ENCODE data around the gene CENPN. TPM values are rescaled to one million over a fixed set of nuclear protein-coding genes. Genes with fewer than 3 reads are reported as not detected.

Gene CENPN
- total and polyA plus RNA-seq, 2 of the 13 experiments (the other 11 are each of a cell fraction or from before 2014, with no cell fraction given): 29.7 to 129 TPM

- TF ChIP-seq, protein P1, sequence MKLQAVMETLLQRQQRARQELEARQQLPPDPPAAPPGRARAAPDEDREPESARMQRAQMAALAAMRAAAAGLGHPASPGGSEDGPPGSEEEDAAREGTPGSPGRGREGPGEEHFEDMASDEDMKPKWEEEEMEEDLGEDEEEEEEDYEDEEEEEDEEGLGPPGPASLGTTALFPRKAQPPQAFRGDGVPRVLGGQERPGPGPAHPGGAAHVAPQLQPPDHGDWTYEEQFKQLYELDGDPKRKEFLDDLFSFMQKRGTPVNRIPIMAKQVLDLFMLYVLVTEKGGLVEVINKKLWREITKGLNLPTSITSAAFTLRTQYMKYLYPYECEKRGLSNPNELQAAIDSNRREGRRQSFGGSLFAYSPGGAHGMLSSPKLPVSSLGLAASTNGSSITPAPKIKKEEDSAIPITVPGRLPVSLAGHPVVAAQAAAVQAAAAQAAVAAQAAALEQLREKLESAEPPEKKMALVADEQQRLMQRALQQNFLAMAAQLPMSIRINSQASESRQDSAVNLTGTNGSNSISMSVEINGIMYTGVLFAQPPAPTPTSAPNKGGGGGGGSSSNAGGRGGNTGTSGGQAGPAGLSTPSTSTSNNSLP (IDR thresholded peaks at IDR 0.05; ENCODE audit: low read depth, low read length): no peak; the same call in 1 of the 2 replicates
- TF ChIP-seq HDAC6 (IDR thresholded peaks at IDR 0.05; ENCODE audit: low read depth, low read length) (no peak), DPF2 (CRISPR knock-in tag; IDR thresholded peaks at IDR 0.05; ENCODE audit: borderline replicate concordance, low read depth) (no peak), SNRNP70 (IDR thresholded peaks at IDR 0.05; ENCODE audit: low read depth, low read length) (no peak), ZNF563 (CRISPR knock-in tag; IDR thresholded peaks at IDR 0.05) (peak; percentile 83), ZNF496 (CRISPR knock-in tag; IDR thresholded peaks at IDR 0.05; ENCODE audit: insufficient replicate concordance) (no peak), DNMT3B (CRISPR knock-in tag; conservative IDR thresholded peaks at IDR 0.05) (no peak), NFATC3 (CRISPR knock-in tag; IDR thresholded peaks at IDR 0.05) (peak; percentile 84; the same call in 1 of the 2 replicates), ZNF709 (CRISPR knock-in tag; IDR thresholded peaks at IDR 0.05) (peak; percentile 8; the same call in 1 of the 2 replicates), ERF (CRISPR knock-in tag; IDR thresholded peaks at IDR 0.05) (peak; percentile 10; the same call in 1 of the 2 replicates), ZFY (CRISPR knock-in tag; IDR thresholded peaks at IDR 0.05) (peak; percentile 77), ZNF343 (CRISPR knock-in tag; IDR thresholded peaks at IDR 0.05) (peak; percentile 55), RBM39 (IDR thresholded peaks at IDR 0.05; ENCODE audit: low read depth, low read length, poor library complexity, severe bottlenecking) (no peak), KLF12 (CRISPR knock-in tag; IDR thresholded peaks at IDR 0.05; ENCODE audit: borderline replicate concordance) (peak; percentile 81; the same call in 1 of the 2 replicates), RFXAP (CRISPR knock-in tag; IDR thresholded peaks at IDR 0.05; ENCODE audit: borderline replicate concordance) (peak; percentile 73), MED13 (CRISPR knock-in tag; IDR thresholded peaks at IDR 0.05) (peak; percentile 58), ZEB1 (IDR thresholded peaks at IDR 0.05; ENCODE audit: insufficient replicate concordance, low read depth) (no peak)
- TF ChIP-seq, protein P2, sequence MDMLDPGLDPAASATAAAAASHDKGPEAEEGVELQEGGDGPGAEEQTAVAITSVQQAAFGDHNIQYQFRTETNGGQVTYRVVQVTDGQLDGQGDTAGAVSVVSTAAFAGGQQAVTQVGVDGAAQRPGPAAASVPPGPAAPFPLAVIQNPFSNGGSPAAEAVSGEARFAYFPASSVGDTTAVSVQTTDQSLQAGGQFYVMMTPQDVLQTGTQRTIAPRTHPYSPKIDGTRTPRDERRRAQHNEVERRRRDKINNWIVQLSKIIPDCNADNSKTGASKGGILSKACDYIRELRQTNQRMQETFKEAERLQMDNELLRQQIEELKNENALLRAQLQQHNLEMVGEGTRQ (IDR thresholded peaks at IDR 0.05; ENCODE audit: low read depth, low read length): peak; percentile 96
- TF ChIP-seq, protein P2 (CRISPR knock-in tag; IDR thresholded peaks at IDR 0.05; ENCODE audit: borderline replicate concordance): peak; percentile 98
- TF ChIP-seq, protein P3, sequence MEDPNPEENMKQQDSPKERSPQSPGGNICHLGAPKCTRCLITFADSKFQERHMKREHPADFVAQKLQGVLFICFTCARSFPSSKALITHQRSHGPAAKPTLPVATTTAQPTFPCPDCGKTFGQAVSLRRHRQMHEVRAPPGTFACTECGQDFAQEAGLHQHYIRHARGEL (CRISPR knock-in tag; IDR thresholded peaks at IDR 0.05): no peak
- TF ChIP-seq, protein P4, sequence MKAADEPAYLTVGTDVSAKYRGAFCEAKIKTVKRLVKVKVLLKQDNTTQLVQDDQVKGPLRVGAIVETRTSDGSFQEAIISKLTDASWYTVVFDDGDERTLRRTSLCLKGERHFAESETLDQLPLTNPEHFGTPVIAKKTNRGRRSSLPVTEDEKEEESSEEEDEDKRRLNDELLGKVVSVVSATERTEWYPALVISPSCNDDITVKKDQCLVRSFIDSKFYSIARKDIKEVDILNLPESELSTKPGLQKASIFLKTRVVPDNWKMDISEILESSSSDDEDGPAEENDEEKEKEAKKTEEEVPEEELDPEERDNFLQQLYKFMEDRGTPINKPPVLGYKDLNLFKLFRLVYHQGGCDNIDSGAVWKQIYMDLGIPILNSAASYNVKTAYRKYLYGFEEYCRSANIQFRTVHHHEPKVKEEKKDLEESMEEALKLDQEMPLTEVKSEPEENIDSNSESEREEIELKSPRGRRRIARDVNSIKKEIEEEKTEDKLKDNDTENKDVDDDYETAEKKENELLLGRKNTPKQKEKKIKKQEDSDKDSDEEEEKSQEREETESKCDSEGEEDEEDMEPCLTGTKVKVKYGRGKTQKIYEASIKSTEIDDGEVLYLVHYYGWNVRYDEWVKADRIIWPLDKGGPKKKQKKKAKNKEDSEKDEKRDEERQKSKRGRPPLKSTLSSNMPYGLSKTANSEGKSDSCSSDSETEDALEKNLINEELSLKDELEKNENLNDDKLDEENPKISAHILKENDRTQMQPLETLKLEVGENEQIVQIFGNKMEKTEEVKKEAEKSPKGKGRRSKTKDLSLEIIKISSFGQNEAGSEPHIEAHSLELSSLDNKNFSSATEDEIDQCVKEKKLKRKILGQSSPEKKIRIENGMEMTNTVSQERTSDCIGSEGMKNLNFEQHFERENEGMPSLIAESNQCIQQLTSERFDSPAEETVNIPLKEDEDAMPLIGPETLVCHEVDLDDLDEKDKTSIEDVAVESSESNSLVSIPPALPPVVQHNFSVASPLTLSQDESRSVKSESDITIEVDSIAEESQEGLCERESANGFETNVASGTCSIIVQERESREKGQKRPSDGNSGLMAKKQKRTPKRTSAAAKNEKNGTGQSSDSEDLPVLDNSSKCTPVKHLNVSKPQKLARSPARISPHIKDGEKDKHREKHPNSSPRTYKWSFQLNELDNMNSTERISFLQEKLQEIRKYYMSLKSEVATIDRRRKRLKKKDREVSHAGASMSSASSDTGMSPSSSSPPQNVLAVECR (CRISPR knock-in tag; IDR thresholded peaks at IDR 0.05; ENCODE audit: borderline replicate concordance): peak; percentile 94
Observed at GRCh38 chr16:81006813-81007695, at the start of gene CENPN, which contains the start of gene CMC2 (continued).

Data from HepG2 (cell line).